H1 (cell line): ENCODE data around the gene C19orf53. TPM values are rescaled to one million over a fixed set of nuclear protein-coding genes. Genes with fewer than 3 reads are reported as not detected.
"Not testable (repeated sequence)": the region's sequence is repeated elsewhere in the genome, so short reads cannot be mapped to it uniquely, and the experiment has no call there.

Experiments
- CTCF ChIA-PET: fragments of 300-600 bp; sonication (Branson Sonifier 250); formaldehyde crosslinking; loops from one replicate; lab custom pipeline; 2021; ENCODE audit not compliant: partially characterized antibody; lab: Charles Lee
- POLR2A ChIA-PET: fragments of 300-600 bp; sonication (Branson Sonifier 250); formaldehyde crosslinking; loops from one replicate; lab custom pipeline; 2021; ENCODE audit warnings: inconsistent platforms; ENCODE audit not compliant: partially characterized antibody; lab: Charles Lee
- DNase-seq, 2 experiments: peaks; one replicate each; pipeline versions ENCODE4 v3.0.0 to v3.0.0-alpha.2; 2010 to 2022; ENCODE audit warnings: low spot score in 2 of 2, low read depth in 1 of 2, mixed read lengths in 1 of 2
- FAIRE-seq: peaks from 2 replicates; lab custom pipeline; 2011; peaks lifted over from hg19 to GRCh38; lab: Jason Lieb, UNC
- H2AFZ ChIP-seq: 2 replicates; pipeline ENCODE4 v1.8.1; 2012; ENCODE audit warnings: low read length, inconsistent platforms
- H2AK5ac ChIP-seq: 2 replicates; pipeline ENCODE4 v1.6.1; 2013; ENCODE audit warnings: low read depth, low read length
- H2BK120ac ChIP-seq: replicated peaks from 2 replicates; pipeline ENCODE3; 2013; ENCODE audit warnings: low read depth, low read length, inconsistent platforms
- H2BK12ac ChIP-seq: 2 replicates; pipeline ENCODE4 v1.6.1; 2013; ENCODE audit warnings: low read depth, low read length
- H2BK15ac ChIP-seq: 2 replicates; pipeline ENCODE4 v1.6.1; 2013; ENCODE audit warnings: low read length
- H2BK20ac ChIP-seq: 2 replicates; pipeline ENCODE4 v1.6.1; 2013; ENCODE audit warnings: low read length
- H2BK5ac ChIP-seq: 2 replicates; pipeline ENCODE4 v1.6.1; 2013; ENCODE audit warnings: low read depth, low read length
- H3K14ac ChIP-seq: 2 replicates; pipeline ENCODE4 v1.6.1; 2013; ENCODE audit warnings: inconsistent platforms; ENCODE audit not compliant: insufficient read length
- H3K18ac ChIP-seq: 2 replicates; pipeline ENCODE4 v1.6.1; 2013; ENCODE audit warnings: low read length; ENCODE audit errors: extremely low read depth
- H3K23ac ChIP-seq: 2 replicates; pipeline ENCODE4 v1.6.1; 2013; ENCODE audit warnings: inconsistent platforms; ENCODE audit not compliant: insufficient read length
- H3K23me2 ChIP-seq: 2 replicates; pipeline ENCODE4 v1.6.1; 2013; ENCODE audit warnings: low read depth, low read length
- H3K27ac ChIP-seq: 2 replicates; pipeline ENCODE4 v1.6.1; 2011; ENCODE audit warnings: low read depth, low read length, inconsistent platforms
- H3K27me3 ChIP-seq, 4 experiments: replicated peaks in 1 of 4; 1 replicate in 1 of 4; 2 replicates in 3 of 4; pipeline versions ENCODE4 v1.6.1 to v1.8.1; 2011 to 2013; ENCODE audit warnings: low read length in 3 of 4, mild to moderate bottlenecking in 3 of 4, inconsistent platforms in 2 of 4, mixed read lengths in 2 of 4, moderate library complexity in 1 of 4; ENCODE audit not compliant: control insufficient read depth in 3 of 4, insufficient read depth in 3 of 4; ENCODE audit errors: extremely low read depth in 1 of 4
- H3K36me3 ChIP-seq, 4 experiments: 2 replicates each; pipeline versions ENCODE4 v1.6.1 to v1.8.1; 2011 to 2013; ENCODE audit warnings: mild to moderate bottlenecking in 4 of 4, low read length in 3 of 4, moderate library complexity in 2 of 4, control low read depth in 1 of 4, inconsistent platforms in 1 of 4; ENCODE audit not compliant: insufficient read depth in 4 of 4, control insufficient read depth in 2 of 4
- H3K4ac ChIP-seq: replicated peaks from 2 replicates; pipeline ENCODE3; 2013; ENCODE audit warnings: low read length, low read depth, mixed read lengths, inconsistent platforms; ENCODE audit not compliant: insufficient read length
- H3K4me1 ChIP-seq, 4 experiments: replicated peaks in 1 of 4; 1 replicate in 1 of 4; 2 replicates in 3 of 4; pipeline versions ENCODE4 v1.6.1 to v1.8.1; 2011 to 2013; ENCODE audit warnings: low read length in 3 of 4, inconsistent platforms in 2 of 4, mixed read lengths in 1 of 4; ENCODE audit not compliant: insufficient read depth in 4 of 4, control insufficient read depth in 3 of 4
- H3K4me2 ChIP-seq, 2 experiments: 2 replicates each; pipeline versions ENCODE4 v1.6.1 to v1.8.1; 2011 to 2013; ENCODE audit warnings: low read depth in 2 of 2, low read length in 2 of 2, control low read depth in 1 of 2, inconsistent platforms in 1 of 2, mild to moderate bottlenecking in 1 of 2; ENCODE audit not compliant: insufficient read depth in 1 of 2
- H3K4me3 ChIP-seq, 4 experiments: fragments of 200-600, 300-600 bp in 1 of 4; sonication (generic), shearing (Covaris generic), sonication (Bioruptor Twin) in 1 of 4; 2 replicates each; pipeline versions ENCODE4 v1.5.1 to v1.8.1; 2011 to 2016; ENCODE audit warnings: low read length in 4 of 4, low read depth in 3 of 4, control low read depth in 2 of 4, inconsistent platforms in 2 of 4, mild to moderate bottlenecking in 2 of 4, mixed read lengths in 1 of 4, moderate library complexity in 1 of 4; ENCODE audit not compliant: insufficient read depth in 2 of 4; ENCODE audit errors: extremely low read depth in 1 of 4
- H3K56ac ChIP-seq: replicated peaks from 2 replicates; pipeline ENCODE3; 2013; ENCODE audit warnings: low read depth, mild to moderate bottlenecking, mixed read lengths, low read length, inconsistent platforms; ENCODE audit not compliant: insufficient read length
- H3K79me1 ChIP-seq: 2 replicates; pipeline ENCODE4 v1.6.1; 2013; ENCODE audit warnings: low read depth, low read length, control low read depth
- H3K79me2 ChIP-seq, 2 experiments: 2 replicates each; pipeline versions ENCODE4 v1.6.1 to v1.8.1; 2012 to 2013; ENCODE audit warnings: low read length in 2 of 2, mild to moderate bottlenecking in 2 of 2, inconsistent platforms in 1 of 2; ENCODE audit not compliant: insufficient read depth in 2 of 2, control insufficient read depth in 1 of 2
- H3K9ac ChIP-seq, 4 experiments: replicated peaks in 1 of 4; 1 replicate in 1 of 4; 2 replicates in 3 of 4; pipeline versions ENCODE4 v1.6.1 to v1.8.1; 2011 to 2013; ENCODE audit warnings: low read depth in 3 of 4, low read length in 3 of 4, control low read depth in 2 of 4, mild to moderate bottlenecking in 2 of 4, moderate library complexity in 2 of 4, inconsistent platforms in 1 of 4; ENCODE audit errors: extremely low read depth in 1 of 4
- H3K9me3 ChIP-seq, 2 experiments: 2 replicates each; pipeline versions ENCODE4 v1.6.1 to v1.8.1; 2012 to 2013; ENCODE audit warnings: mild to moderate bottlenecking in 2 of 2, moderate library complexity in 2 of 2, control low read depth in 1 of 2, inconsistent platforms in 1 of 2, low read depth in 1 of 2, low read length in 1 of 2, mixed read lengths in 1 of 2; ENCODE audit not compliant: insufficient read depth in 2 of 2
- H4K20me1 ChIP-seq, 2 experiments: replicated peaks in 1 of 2; 2 replicates each; pipeline versions ENCODE3 to v1.8.1; 2011 to 2013; ENCODE audit warnings: inconsistent platforms in 2 of 2, low read length in 2 of 2, mild to moderate bottlenecking in 1 of 2; ENCODE audit not compliant: insufficient read depth in 2 of 2, control insufficient read depth in 1 of 2
- H4K5ac ChIP-seq: 2 replicates; pipeline ENCODE4 v1.6.1; 2013; ENCODE audit warnings: low read length, low read depth, mixed read lengths, inconsistent platforms; ENCODE audit not compliant: insufficient read length
- H4K8ac ChIP-seq: 2 replicates; pipeline ENCODE4 v1.8.0; 2013; ENCODE audit warnings: mild to moderate bottlenecking, moderate library complexity, low read length, inconsistent platforms; ENCODE audit not compliant: insufficient read depth; ENCODE audit errors: extremely low read depth
- H4K91ac ChIP-seq: replicated peaks from 2 replicates; pipeline ENCODE3; 2013; ENCODE audit warnings: low read length, mixed read lengths, inconsistent platforms; ENCODE audit not compliant: insufficient read length
- WGBS, 2 experiments: shearing (Covaris generic) in 1 of 2; methylation state at CpG; one replicate each; pipeline versions ENCODE4 v1.1.6 to v1.1.7; 2013 to 2015; ENCODE audit warnings: low lambda C conversion rate in 2 of 2, mixed read lengths in 2 of 2, inconsistent platforms in 1 of 2, low coverage in 1 of 2, missing lambda C conversion rate in 1 of 2; ENCODE audit not compliant: insufficient replicate concordance in 2 of 2, insufficient coverage in 1 of 2, insufficient read length in 1 of 2; ENCODE audit errors: extremely low coverage in 1 of 2, missing lambda C conversion rate in 1 of 2; 5-methylcytosine and 5-hydroxymethylcytosine counted together
- polyA plus RNA-seq, 7 experiments: library from polyadenylated mRNA; depleted of rRNA in 3 of 7; stranded (reverse) in 5 of 7; unstranded in 2 of 7; fragments of >200 nt in 5 of 7; fragments of 200-250 nt in 2 of 7; gene quantifications; 1 replicate in 5 of 7; 2 replicates in 1 of 7; 4 replicates in 1 of 7; pipeline versions ENCODE4 v1.2.1 to v1.2.3, GENCODE V29; 2011 to 2013; ENCODE audit warnings: missing spikeins in 2 of 7, mixed read lengths in 2 of 7
- total RNA-seq: library from RNA; stranded (reverse); fragmentation: NEBNext Ultra II Directional; extraction: Animal tissue kit (Norgen Biotek cat#: 25700); gene quantifications from 2 replicates; pipeline ENCODE4 v1.2.1, GENCODE V29; 2021

The C19orf53 gene
- total and polyA plus RNA-seq, 2 of the 8 experiments (the other 6 are each of a cell fraction or from before 2014, with no cell fraction given) = 104 to 169 TPM

GRCh38 chr19:13753622-13754021 lies 20.6 kb upstream of the C19orf53 start:
- POLR2A ChIA-PET = interaction anchor here (0.6 kb wide), 1 partner anchor 93 kb away, joined by 3 read pairs; no protein-coding TSS in a partner anchor
- CTCF ChIA-PET = not testable (repeated sequence)

More at GRCh38 chr19:13753622-13754021, 20.6 kb upstream of the C19orf53 start:
- not testable (repeated sequence) for H4K20me1 ChIP-seq, FAIRE-seq, H4K8ac ChIP-seq, H3K4me2 ChIP-seq, H3K23ac ChIP-seq, DNase-seq, H3K56ac ChIP-seq, H3K4ac ChIP-seq, H3K14ac ChIP-seq, H3K79me2 ChIP-seq, H4K5ac ChIP-seq, H2AK5ac ChIP-seq, H2BK5ac ChIP-seq, H2AFZ ChIP-seq, H2BK12ac ChIP-seq, H3K27me3 ChIP-seq, H3K4me3 ChIP-seq, H3K23me2 ChIP-seq, H2BK15ac ChIP-seq, H3K79me1 ChIP-seq, H3K18ac ChIP-seq, H2BK20ac ChIP-seq, H3K27ac ChIP-seq, H3K9me3 ChIP-seq, H3K9ac ChIP-seq, H4K91ac ChIP-seq, H2BK120ac ChIP-seq, H3K4me1 ChIP-seq
- 83% methylated on average over 7 of the region's 7 CpGs; no CpG with 5 or more reads in 1 of the 2 experiments for WGBS, 2 experiments
- peaks cover 6 to 37% (median 11%) of the 10 kb centered on the region in 4 experiments; a peak in 6 of 8 replicates for H3K36me3 ChIP-seq
